HEK293T (cell line): Measurements from ENCODE around the gene ACACB.

Source experiments
- CTCF ChIA-PET: fragments of 350-600 bp; formaldehyde crosslinking; extraction: SDS; loops from one replicate; lab custom pipeline; 2021; ENCODE audit warnings: antibody characterized with exemption, inconsistent platforms; lab: Yijun Ruan, JAX
- POLR2A ChIA-PET: fragments of 350-600 bp; formaldehyde crosslinking; extraction: SDS; loops from one replicate; lab custom pipeline; 2020; ENCODE audit warnings: antibody characterized with exemption, inconsistent platforms; lab: Yijun Ruan, JAX
- DNase-seq: peaks from one replicate; pipeline ENCODE4 v3.0.0; 2012; ENCODE audit warnings: mixed read lengths; ENCODE audit errors: extremely low spot score
- ARNT ChIP-seq: fragments of 450-650 bp; IDR thresholded peaks from 2 replicates; pipeline ENCODE4 v1.6.1; 2017; ENCODE audit warnings: mild to moderate bottlenecking
- BHLHE40 ChIP-seq: fragments of 450-650 bp; IDR thresholded peaks from 2 replicates; pipeline ENCODE4 v1.6.1; 2016; ENCODE audit warnings: mild to moderate bottlenecking, moderate library complexity, borderline replicate concordance
- CTBP1 ChIP-seq: fragments of 450-650 bp; IDR thresholded peaks from 2 replicates; pipeline ENCODE4 v1.6.1; 2016; ENCODE audit warnings: borderline replicate concordance
- ELF4 ChIP-seq: fragments of 450-650 bp; IDR thresholded peaks from 2 replicates; pipeline ENCODE4 v1.6.1; 2017; ENCODE audit warnings: antibody characterized with exemption
- FOXA1 ChIP-seq: fragments of 450-650 bp; IDR thresholded peaks from 2 replicates; pipeline ENCODE4 v1.6.1; 2016; ENCODE audit warnings: mild to moderate bottlenecking
- FOXK2 ChIP-seq: fragments of 450-650 bp; IDR thresholded peaks from 2 replicates; pipeline ENCODE4 v1.6.1; 2016; ENCODE audit warnings: mild to moderate bottlenecking
- FOXM1 ChIP-seq: fragments of 450-650 bp; IDR thresholded peaks from 2 replicates; pipeline ENCODE4 v1.6.1; 2017; ENCODE audit warnings: mild to moderate bottlenecking, borderline replicate concordance
- HDGF ChIP-seq: fragments of 450-650 bp; IDR thresholded peaks from 2 replicates; pipeline ENCODE4 v1.6.1; 2017; ENCODE audit warnings: antibody characterized with exemption, borderline replicate concordance
- L3MBTL2 ChIP-seq: fragments of 450-650 bp; conservative IDR thresholded peaks from 2 replicates; pipeline ENCODE4 v1.6.1; 2016; ENCODE audit warnings: mild to moderate bottlenecking
- LEF1 ChIP-seq: fragments of 450-650 bp; IDR thresholded peaks from 2 replicates; pipeline ENCODE4 v1.6.1; 2017; ENCODE audit warnings: mild to moderate bottlenecking, borderline replicate concordance
- NFRKB ChIP-seq: fragments of 450-650 bp; IDR thresholded peaks from 2 replicates; pipeline ENCODE4 v1.6.1; 2016; ENCODE audit warnings: mild to moderate bottlenecking, moderate library complexity
- SP1 ChIP-seq: fragments of 450-650 bp; IDR thresholded peaks from 2 replicates; pipeline ENCODE4 v1.6.1; 2017
- SUZ12 ChIP-seq: fragments of 450-650 bp; IDR thresholded peaks from 2 replicates; pipeline ENCODE4 v1.6.1; 2016; ENCODE audit warnings: mild to moderate bottlenecking
- TARDBP ChIP-seq: fragments of 450-650 bp; IDR thresholded peaks from 2 replicates; pipeline ENCODE4 v1.6.1; 2016
- ZNF384 ChIP-seq: fragments of 450-650 bp; IDR thresholded peaks from 2 replicates; pipeline ENCODE4 v1.6.1; 2016
- TF ChIP-seq, protein P1 (sequence below): fragments of 450-650 bp; IDR thresholded peaks from 2 replicates; pipeline ENCODE4 v1.6.1; 2016

Gene ACACB

DNA sequence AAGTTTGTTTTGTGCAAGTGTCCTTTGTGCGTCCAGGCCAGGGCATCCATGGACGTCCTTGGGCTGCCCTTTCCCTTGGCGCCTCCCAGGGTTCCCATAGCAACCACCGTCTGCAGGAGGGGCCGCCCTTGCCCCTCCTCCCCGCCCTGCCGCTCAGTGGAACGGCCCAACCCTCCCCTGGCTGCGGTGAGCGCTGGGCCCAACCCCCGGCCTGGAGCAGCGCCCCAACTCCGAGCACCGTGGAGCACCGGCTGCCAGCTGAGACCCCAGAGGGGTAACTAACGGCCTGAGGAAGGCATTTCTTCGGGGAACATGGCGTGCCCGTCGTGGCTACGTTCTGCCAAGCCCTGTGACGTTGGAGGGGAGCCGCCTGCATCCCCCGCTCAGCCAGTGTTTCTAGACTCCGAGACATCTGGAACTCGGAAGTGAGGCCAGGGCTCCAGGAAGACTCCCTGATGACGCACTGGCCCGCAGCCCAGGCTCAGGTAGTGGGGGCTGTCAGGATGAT lies 5.3 kb upstream of the ACACB start:
- TF ChIP-seq ELF4 (no peak), HDGF (no peak), ARNT (no peak), CTBP1 (no peak), ZNF384 (no peak), LEF1 (no peak)
- CTCF ChIA-PET = interaction anchor here (1.0 to 1.4 kb wide), 2 partner anchors 10 to 12 kb away, joined by 4 to 5 read pairs; no protein-coding TSS in a partner anchor
- DNase-seq = peak; percentile 23
- POLR2A ChIA-PET = no interaction called here

DNA sequence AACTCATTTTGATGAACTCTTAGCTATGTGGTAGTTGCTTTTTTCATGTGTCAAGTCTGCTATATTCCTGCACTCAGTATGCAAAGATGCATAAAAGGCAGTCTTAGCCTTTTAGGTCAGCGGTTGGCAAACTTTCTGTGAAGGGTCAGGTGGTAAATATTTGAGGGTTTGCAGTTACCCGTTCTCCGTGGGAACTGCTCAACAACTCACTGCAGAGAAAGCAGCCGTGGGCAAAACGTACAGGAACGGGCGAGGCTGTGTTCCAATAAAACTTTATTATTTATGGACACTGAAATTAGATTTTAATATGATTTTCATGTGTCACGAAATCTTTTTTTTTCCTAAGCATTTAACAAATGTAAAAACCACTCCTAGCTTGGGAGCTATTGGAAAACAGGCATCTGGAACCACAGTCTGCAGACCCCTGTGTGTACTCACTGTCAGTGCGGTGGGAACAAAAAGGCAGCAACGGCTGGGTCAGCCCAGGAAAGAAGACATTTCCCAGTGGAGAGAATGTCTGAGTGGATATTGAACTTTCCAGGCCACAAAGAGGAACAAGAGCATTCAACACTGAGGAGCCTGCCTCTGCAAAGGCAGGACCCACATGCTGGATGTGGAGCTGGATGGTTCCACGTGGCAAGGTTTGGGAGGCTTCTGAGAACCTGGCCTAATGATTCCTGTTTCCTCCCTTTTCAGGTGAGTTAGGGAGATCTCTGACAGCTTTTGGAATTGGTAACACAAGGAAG lies 3.5 kb upstream of the ACACB start:
- ChIA-PET CTCF (interaction anchor here (0.6 to 1.6 kb wide), 3 partner anchors 25 to 440 kb away, joined by 3 to 5 read pairs (median 3); no protein-coding TSS in a partner anchor), POLR2A (interaction anchor here (0.7 kb wide), 1 partner anchor 147 kb away, joined by 3 read pairs; no protein-coding TSS in a partner anchor)
- DNase-seq = no peak
- TF ChIP-seq SUZ12 = no peak
- no peak for TF ChIP-seq L3MBTL2
- TF ChIP-seq FOXA1 = no peak
- no peak for TF ChIP-seq CTBP1
- TF ChIP-seq FOXM1 = no peak
- no peak for TF ChIP-seq ZNF384
- TF ChIP-seq NFRKB = no peak
- TF ChIP-seq, protein P1, sequence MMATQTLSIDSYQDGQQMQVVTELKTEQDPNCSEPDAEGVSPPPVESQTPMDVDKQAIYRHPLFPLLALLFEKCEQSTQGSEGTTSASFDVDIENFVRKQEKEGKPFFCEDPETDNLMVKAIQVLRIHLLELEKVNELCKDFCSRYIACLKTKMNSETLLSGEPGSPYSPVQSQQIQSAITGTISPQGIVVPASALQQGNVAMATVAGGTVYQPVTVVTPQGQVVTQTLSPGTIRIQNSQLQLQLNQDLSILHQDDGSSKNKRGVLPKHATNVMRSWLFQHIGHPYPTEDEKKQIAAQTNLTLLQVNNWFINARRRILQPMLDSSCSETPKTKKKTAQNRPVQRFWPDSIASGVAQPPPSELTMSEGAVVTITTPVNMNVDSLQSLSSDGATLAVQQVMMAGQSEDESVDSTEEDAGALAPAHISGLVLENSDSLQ = no peak
- TF ChIP-seq BHLHE40 = no peak
- no peak for TF ChIP-seq SP1
- no peak for TF ChIP-seq ELF4
- no peak for TF ChIP-seq FOXK2

DNA sequence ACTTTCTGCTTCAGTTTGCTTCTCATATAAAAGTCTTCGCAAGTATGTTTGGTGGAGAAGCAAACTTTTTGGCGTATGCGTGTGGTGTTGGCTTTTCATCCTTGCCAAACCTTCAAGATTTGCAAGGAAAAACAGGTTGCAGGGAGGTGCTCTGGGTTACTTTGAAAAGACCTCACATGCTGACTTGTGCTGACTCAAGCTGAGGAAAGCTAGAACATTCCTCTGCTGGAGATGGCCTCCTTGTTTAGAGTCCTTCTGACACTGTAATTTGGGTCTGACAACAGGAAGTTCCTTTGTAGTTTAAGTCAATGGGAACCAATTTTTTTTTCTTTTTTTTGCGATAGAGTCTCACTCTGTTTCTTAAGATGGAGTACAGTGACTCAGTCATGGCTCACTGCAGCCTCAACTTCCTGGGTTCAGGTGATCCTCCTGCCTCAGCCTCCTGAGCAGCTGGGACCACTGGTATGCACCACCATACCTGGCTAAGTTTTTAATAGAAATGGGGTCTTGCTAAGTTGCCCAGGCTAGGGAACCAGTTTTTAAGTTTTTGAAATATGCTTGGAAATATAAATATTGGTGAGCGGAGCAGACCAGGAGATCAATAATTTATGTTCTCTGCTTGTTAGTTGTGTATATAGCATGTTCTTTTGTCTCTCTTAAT lies 2.6 kb upstream of the ACACB start:
- POLR2A ChIA-PET = no interaction called here
- CTCF ChIA-PET = no interaction called here
- no peak for DNase-seq
- no peak for TF ChIP-seq ARNT
- no peak for TF ChIP-seq SP1
- TF ChIP-seq FOXM1 = no peak
- TF ChIP-seq, protein P1 = no peak
- TF ChIP-seq HDGF = no peak
- TF ChIP-seq FOXK2 = no peak

DNA sequence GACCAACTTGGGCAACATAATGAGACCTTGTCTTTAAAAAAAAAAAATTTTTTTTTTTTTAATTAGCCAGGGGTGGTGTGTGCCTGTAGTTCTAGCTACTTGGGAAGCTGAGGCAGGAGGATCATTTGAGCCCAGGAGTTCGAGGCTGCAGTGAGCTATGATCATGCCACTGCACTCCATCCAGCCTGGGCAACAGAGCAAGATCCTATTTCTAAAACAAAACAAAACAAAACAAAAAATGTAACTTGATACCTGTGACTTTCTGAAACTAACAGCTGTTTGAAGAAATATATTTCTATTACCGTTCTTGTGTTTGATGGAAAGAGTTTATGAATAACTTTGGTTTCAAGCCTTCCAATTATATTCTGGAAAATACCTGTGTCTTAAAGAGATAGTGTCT lies 1.7 kb upstream of the ACACB start:
- no peak for DNase-seq
- CTCF ChIA-PET = interaction anchor here (0.7 kb wide), 1 partner anchor 279 kb away, joined by 4 read pairs; no protein-coding TSS in a partner anchor
- TF ChIP-seq L3MBTL2 = no peak
- no peak for TF ChIP-seq ZNF384
- no peak for TF ChIP-seq FOXK2
- POLR2A ChIA-PET = no interaction called here

DNA sequence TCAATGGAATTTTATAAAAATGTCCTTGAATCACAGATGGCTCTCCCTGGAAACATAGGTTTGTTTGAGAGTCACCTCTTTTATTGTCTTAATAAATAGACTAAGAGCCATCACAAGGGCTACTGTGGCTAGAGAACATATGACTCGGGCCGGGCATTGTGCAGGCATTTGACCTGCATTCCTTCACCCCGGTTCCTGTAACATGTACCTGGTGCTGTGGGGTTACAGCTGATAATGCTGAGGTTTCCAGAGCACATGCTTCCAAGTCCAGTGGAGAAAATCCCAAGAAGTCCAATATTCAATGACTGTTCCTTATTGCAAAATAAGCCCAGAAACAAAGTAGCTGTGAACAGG lies 1.0 kb upstream of the ACACB start:
- TF ChIP-seq L3MBTL2 (no peak), SP1 (no peak), ELF4 (no peak), HDGF (no peak), FOXM1 (no peak)
- CTCF ChIA-PET = interaction anchor here (0.6 to 0.7 kb wide), 2 partner anchors 22 to 279 kb away, joined by 4 to 7 read pairs; no protein-coding TSS in a partner anchor
- no peak for DNase-seq
- POLR2A ChIA-PET = interaction anchor here (1.0 kb wide), 1 partner anchor 42 kb away, joined by 3 read pairs; no protein-coding TSS in a partner anchor

DNA sequence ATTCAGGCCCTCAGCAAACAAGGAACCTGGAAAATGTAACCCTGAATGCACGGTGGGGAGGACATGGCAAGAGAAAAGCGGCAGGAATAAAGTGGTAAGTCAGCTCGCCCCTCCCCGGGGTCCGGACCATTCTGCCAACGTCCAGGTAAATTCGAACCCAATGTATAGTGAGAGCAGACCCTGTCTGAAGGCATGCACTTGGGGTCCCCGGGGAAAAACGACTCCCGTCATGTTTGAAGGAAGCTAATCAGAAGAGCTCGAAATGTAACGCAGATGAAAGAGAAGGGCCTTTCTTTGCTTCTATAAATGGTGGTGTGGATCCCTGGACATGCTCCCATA lies 193 bp downstream of the ACACB start:
- no peak for TF ChIP-seq BHLHE40
- TF ChIP-seq FOXM1 = no peak
- TF ChIP-seq LEF1 = no peak
- TF ChIP-seq HDGF = no peak
- TF ChIP-seq NFRKB = no peak
- TF ChIP-seq, protein P1 = no peak
- ChIA-PET CTCF (interaction anchor here (0.6 to 1.0 kb wide), 2 partner anchors 27 to 108 kb away, joined by 3 to 7 read pairs; no protein-coding TSS in a partner anchor), POLR2A (interaction anchor here (1.0 kb wide), 1 partner anchor 38 kb away, joined by 4 read pairs; no protein-coding TSS in a partner anchor)
- no peak for DNase-seq

DNA sequence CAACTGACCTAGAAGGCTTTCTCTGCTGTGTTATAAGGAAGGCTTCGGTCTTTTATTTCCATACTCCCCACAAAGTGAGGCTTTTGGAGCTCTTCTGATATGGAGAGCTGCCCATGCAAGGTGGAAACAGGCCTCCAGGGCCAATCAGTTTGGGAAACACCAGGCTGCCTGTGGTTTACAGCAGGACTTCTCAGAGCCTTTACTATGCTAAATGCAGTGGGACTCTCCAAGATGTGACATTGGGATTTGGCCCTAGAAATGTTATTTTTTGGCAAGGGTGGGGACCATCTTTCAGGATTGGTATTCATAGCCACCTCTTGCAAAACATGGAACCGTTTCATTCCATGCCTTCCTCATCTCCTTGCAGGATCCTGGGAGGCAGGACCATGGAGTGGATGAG lies 3.7 kb downstream of the ACACB start:
- TF ChIP-seq L3MBTL2 (no peak), FOXA1 (no peak), CTBP1 (no peak), SP1 (no peak), HDGF (no peak), SUZ12 (no peak), FOXM1 (no peak), ZNF384 (no peak), ELF4 (no peak), BHLHE40 (no peak), FOXK2 (no peak), TARDBP (no peak), NFRKB (no peak), LEF1 (no peak), ARNT (no peak)
- TF ChIP-seq, protein P1 = no peak
- ChIA-PET POLR2A (no interaction called here), CTCF (interaction anchor here (1.0 to 1.3 kb wide), 2 partner anchors 8 to 313 kb away, joined by 4 to 7 read pairs; no protein-coding TSS in a partner anchor)
- DNase-seq = no peak
